Gastrocnemius medialis (tissue), 4 donors: ENCODE measurements around the gene AMZ1. TPM values are rescaled to one million over a fixed set of nuclear protein-coding genes. Genes with fewer than 3 reads are reported as not detected.

ENCODE experiments used
- ATAC-seq, 2 donors: fragments of 150-250 bp; one replicate each; pipeline ENCODE4 v1.9.1; 2016
- DNase-seq, 2 donors: peaks; one replicate each; pipeline ENCODE4 v3.0.0-alpha.2; 2019
- H3K27ac ChIP-seq, 4 donors: fragments of 200-600 bp; sonication (generic); 1 replicate in 1 of 4; 2 replicates in 3 of 4; pipeline ENCODE4 v1.5.1; 2016 to 2018; ENCODE audit warnings: mild to moderate bottlenecking in 2 of 4, moderate library complexity in 1 of 4
- H3K27me3 ChIP-seq, 3 donors: fragments of 200-600 bp; sonication (generic) in 2 of 3; 1 replicate in 1 of 3; 2 replicates in 2 of 3; pipeline versions ENCODE4 v1.5.1 to v1.6.0; 2016 to 2019; ENCODE audit warnings: mild to moderate bottlenecking in 1 of 3, moderate library complexity in 1 of 3
- H3K36me3 ChIP-seq, 2 donors: fragments of 200-600 bp; sonication (generic) in 1 of 2; one replicate each; pipeline ENCODE4 v1.5.1; 2017 to 2018
- H3K4me1 ChIP-seq, 2 donors: fragments of 200-600 bp; sonication (generic) in 1 of 2; one replicate each; pipeline ENCODE4 v1.5.1; 2016 to 2017; ENCODE audit warnings: mild to moderate bottlenecking in 2 of 2
- H3K4me3 ChIP-seq, 4 donors: fragments of 200-600 bp; sonication (generic) in 3 of 4; 1 replicate in 1 of 4; 2 replicates in 3 of 4; pipeline ENCODE4 v1.5.1; 2016 to 2019; ENCODE audit warnings: mild to moderate bottlenecking in 2 of 4
- H3K9me3 ChIP-seq, 3 donors: fragments of 200-600 bp; sonication (generic) in 2 of 3; 1 replicate in 1 of 3; 2 replicates in 2 of 3; pipeline ENCODE4 v1.5.1; 2016 to 2019
- CTCF ChIP-seq, 5 experiments: fragments of 450-650 bp in 3 of 5; fragments of 200-600 bp in 2 of 5; sonication (generic) in 2 of 5; IDR thresholded peaks in 4 of 5; conservative IDR thresholded peaks in 1 of 5; 1 replicate in 4 of 5; 2 replicates in 1 of 5; pipeline ENCODE4 v1.5.1; 2016 to 2019; ENCODE audit warnings: antibody characterized with exemption in 5 of 5, mild to moderate bottlenecking in 3 of 5, moderate library complexity in 3 of 5
- POLR2A ChIP-seq, 2 donors: fragments of 450-650 bp; IDR thresholded peaks; one replicate each; pipeline ENCODE4 v1.6.1; 2017; ENCODE audit warnings: antibody characterized with exemption in 2 of 2, mild to moderate bottlenecking in 2 of 2, moderate library complexity in 2 of 2
- in situ Hi-C, 4 donors: fragments of 200-750 bp; cut with MboI; loops; one replicate each; pipeline versions ENCODE4 v1.15.0 to v1.8.0; 2017; ENCODE audit warnings: low sequenced_read_pairs in 4 of 4
- intact Hi-C: fragments of 100-400 bp; cut with DNase I; formaldehyde crosslinking; loops from one replicate; pipeline ENCODE4 v1.15.1; 2023; ENCODE audit warnings: low total_unique reads
- total RNA-seq, 4 donors: library from RNA; depleted of rRNA; stranded (reverse); fragments of >200 nt; gene quantifications; one replicate each; pipeline versions ENCODE4 v1.1.0 to v1.2.3, GENCODE V29; 2016

Gene AMZ1
- total RNA-seq, 4 donors from 2014 or later, result not detected

DNA sequence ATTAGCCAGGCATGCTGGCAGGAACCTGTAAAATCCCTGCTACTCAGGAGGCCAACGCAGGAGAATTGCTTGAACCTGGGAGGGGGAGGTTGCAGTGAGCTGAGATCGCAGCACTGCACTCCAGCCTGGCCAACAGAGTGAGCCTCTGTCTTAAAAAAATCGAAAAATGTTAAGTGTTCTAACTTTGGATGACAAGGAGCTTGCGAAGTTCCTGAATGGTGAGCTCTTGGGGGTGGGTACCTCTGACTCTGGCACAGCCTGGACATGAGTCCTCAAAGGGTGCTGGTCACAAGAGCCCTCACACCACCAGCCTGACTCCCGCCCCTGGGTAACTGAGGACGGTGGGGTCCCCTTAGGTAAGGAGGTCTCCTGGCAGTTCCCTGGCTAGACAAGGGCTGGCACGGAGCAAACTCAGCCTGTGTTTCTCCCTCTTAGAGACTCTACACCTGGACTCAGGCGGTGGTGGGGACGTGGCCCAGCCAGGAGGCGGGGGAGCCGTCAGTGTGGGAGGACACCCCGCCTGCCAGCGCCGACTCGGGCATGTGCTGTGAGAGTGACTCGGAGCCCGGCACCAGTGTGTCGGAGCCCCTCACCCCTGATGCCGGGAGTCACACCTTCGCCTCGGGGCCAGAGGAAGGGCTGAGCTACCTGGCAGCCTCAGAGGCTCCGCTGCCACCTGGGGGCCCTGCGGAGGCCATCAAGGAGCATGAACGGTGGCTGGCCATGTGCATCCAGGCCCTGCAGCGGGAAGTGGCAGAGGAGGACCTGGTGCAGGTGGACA, 24.1 kb downstream of the AMZ1 start:
- H3K27me3 ChIP-seq, result peaks cover 0 to 4% (median 4%) of the 10 kb centered on the region in 3 donors
- DNase-seq (no peak), ATAC-seq (no peak)
- H3K9me3 ChIP-seq, result no peaks in the 10 kb centered on the region
- H3K4me3 ChIP-seq, result no peak overlapping the region
- in situ Hi-C loops, result no loop called here
- peaks cover 10 to 14% of the 10 kb centered on the region in 2 donors for H3K4me1 ChIP-seq
- intact Hi-C loops, result no loop called here
- no peak overlapping the region for H3K27ac ChIP-seq
- TF ChIP-seq CTCF (IDR thresholded peaks at IDR 0.05 in 4 of 5, conservative IDR thresholded peaks at IDR 0.05 in 1 of 5), result no peak
- TF ChIP-seq POLR2A (IDR thresholded peaks at IDR 0.05), result no peak
- no peaks in the 10 kb centered on the region for H3K36me3 ChIP-seq

DNA sequence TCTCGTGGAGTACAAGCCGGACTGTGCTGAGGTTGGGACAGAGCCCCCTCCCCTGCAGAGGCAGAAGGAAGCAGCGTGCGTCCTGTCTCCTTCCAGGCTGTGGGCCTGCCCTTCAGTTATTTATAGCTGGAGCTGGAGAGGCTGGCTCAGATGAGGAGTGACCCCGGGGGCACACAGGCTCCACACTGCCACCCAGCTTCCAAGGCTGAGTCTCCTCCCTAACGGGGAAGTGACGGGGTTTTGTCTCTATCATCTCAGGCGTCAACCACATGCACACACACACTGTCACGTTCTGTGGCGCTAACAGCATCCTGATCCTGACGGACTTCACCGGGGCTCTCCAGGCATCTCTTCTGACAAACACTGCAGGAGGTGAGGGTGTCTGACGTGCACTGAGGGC, 25.4 kb downstream of the AMZ1 start:
- in situ Hi-C loops, result no loop called here
- no peak for ATAC-seq

GRCh38 chr7:2713978-2714377, 26.0 kb downstream of the AMZ1 start:
- H3K27ac ChIP-seq, result no peak overlapping the region
- in situ Hi-C loops, result no loop called here
- peaks cover 13 to 22% of the 10 kb centered on the region in 2 donors for H3K4me1 ChIP-seq
- TF ChIP-seq CTCF (IDR thresholded peaks at IDR 0.05 in 4 of 5, conservative IDR thresholded peaks at IDR 0.05 in 1 of 5) (no peak), POLR2A (IDR thresholded peaks at IDR 0.05) (no peak)
- no peak for DNase-seq
- no peaks in the 10 kb centered on the region for H3K9me3 ChIP-seq
- intact Hi-C loops, result no loop called here
- ATAC-seq, result no peak
- peaks cover 0 to 2% (median 0%) of the 10 kb centered on the region in 3 donors for H3K27me3 ChIP-seq
- no peak overlapping the region for H3K4me3 ChIP-seq
- no peaks in the 10 kb centered on the region for H3K36me3 ChIP-seq

More for the DNA sequence above, 25.4 kb downstream of the AMZ1 start:
- peaks cover 13 to 22% of the 10 kb centered on the region in 2 donors for H3K4me1 ChIP-seq
- no peaks in the 10 kb centered on the region for H3K9me3 ChIP-seq
- no peak overlapping the region for H3K4me3 ChIP-seq
- H3K27ac ChIP-seq, result no peak overlapping the region
- peaks cover 0 to 4% (median 0%) of the 10 kb centered on the region in 3 donors for H3K27me3 ChIP-seq
- no peak for TF ChIP-seq CTCF (IDR thresholded peaks at IDR 0.05 in 4 of 5, conservative IDR thresholded peaks at IDR 0.05 in 1 of 5)
- no peak for TF ChIP-seq POLR2A (IDR thresholded peaks at IDR 0.05)
- H3K36me3 ChIP-seq, result no peaks in the 10 kb centered on the region
- DNase-seq, result no peak
- intact Hi-C loops, result no loop called here

- peaks cover 13 to 22% of the 10 kb centered on the region in 2 donors for H3K4me1 ChIP-seq
- no peaks in the 10 kb centered on the region for H3K27me3 ChIP-seq
- no peak overlapping the region for H3K27ac ChIP-seq
- DNase-seq (no peak), ATAC-seq (no peak)
- intact Hi-C loops, result no loop called here
- TF ChIP-seq POLR2A (IDR thresholded peaks at IDR 0.05) (no peak), CTCF (IDR thresholded peaks at IDR 0.05 in 4 of 5, conservative IDR thresholded peaks at IDR 0.05 in 1 of 5) (no peak)
- H3K36me3 ChIP-seq, result no peaks in the 10 kb centered on the region
- in situ Hi-C loops, result no loop called here
- H3K4me3 ChIP-seq, result no peak overlapping the region
- no peaks in the 10 kb centered on the region for H3K9me3 ChIP-seq
Measured at GRCh38 chr7:2714636-2715035, 26.6 kb downstream of the AMZ1 start.
